Globus pallidus (tissue), 1 donor: ENCODE results near the gene VPS26C.
"Not testable (repeated sequence)": the region's sequence is repeated elsewhere in the genome, so short reads cannot be mapped to it uniquely, and the experiment has no call there.

ENCODE experiments used
- DNase-seq: peaks from one replicate; pipeline ENCODE4 v3.0.0-alpha.2; 2015; ENCODE audit warnings: low spot score

VPS26C gene

DNA sequence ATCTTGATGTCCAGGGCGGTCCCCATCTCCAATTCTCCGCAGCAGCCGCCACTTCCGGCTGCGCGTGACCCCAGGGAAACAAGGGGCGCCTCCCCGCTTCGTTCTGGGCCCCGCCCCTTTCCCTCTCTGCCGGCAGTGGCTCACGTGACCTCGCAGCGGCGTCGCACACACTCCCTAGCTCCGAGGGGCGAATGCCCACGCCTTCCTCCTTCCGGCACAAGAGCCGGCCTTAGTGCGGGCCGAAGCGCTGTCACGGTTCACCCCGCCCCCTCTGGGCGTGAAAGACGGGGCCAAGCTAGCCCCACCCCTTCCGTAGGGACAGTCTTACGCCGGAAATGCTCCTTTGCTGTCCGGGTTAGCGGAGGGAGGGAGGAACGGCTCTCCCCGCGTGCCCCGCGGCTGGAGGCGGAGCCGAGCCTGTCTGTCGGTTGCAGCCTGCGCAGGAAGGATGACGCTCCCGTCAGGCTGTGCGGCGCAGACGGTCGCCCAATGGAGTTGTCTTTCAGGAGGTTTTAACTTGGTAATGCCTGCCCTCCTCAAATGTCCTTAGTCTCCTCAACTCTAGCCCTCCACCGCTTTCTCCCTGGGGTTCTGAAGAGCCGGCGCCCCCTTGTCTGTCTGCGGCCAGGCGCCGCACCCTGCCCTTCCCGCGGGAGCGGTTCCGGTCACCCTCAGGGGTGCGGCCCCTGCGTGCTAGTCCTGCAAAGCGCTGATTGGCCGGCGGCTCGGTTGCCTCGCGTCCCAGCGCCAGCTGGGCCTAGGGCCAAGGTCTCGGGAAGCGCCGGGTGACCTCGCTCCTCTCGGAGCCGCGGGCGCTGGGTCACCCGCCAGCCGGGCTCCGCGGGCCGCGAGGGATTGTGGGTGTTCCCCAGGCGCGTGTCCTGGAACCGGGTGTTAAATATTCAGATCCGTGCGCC, at the start of gene VPS26C:
TSS of gene VPS26C (minus strand) at position 66 of the 917 bp plus-strand sequence. CDS start at position 26, 40 bp downstream.
- DNase-seq, result peak; percentile 99

DNA sequence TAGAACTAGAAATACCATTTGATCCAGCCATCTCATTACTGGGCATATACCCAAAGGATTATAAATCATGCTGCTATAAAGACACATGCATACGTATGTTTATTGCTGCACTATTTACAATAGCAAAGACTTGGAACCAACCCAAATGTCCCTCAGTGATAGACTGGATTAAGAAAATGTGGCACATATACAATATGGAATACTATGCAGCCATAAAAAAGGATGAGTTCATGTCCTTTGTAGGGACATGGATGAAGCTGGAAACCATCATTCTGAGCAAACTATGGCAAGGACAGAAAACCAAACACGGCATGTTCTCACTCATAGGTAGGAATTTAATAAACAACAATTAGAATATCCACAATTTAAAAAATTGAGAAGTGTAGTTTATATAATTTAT, 48.9 kb upstream of the VPS26C start:
- DNase-seq, result not testable (repeated sequence)

DNA sequence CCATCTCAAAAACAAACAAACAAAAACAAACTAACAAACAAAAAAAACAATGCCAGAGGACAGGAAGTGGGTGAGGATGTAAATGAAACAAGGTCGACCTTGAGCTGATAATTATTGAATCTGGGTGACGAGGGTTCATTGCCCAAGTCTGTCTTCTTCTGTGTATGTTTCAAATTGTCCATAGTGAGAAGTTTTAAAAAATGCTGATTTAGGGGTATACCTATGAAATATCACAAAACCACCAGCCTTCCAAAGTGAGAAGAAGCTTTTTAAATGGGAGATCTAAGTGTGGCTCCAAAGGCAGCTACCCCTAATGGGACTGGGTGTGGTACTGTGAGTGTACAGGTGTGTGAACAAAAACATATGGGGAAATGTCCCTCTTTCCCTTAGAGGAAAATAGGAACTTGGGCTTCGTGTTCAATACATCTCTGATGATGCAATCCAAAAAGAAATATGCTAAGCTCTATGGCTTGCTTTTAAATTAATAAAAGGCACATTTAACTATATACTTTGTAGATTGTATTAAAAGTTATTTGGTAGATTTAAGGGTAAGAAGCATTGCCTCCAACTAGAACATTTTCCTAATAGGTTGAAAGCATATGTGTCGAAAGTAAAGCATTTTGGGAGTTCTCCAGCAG, 33.1 kb upstream of the VPS26C start:
- no peak for DNase-seq

DNA sequence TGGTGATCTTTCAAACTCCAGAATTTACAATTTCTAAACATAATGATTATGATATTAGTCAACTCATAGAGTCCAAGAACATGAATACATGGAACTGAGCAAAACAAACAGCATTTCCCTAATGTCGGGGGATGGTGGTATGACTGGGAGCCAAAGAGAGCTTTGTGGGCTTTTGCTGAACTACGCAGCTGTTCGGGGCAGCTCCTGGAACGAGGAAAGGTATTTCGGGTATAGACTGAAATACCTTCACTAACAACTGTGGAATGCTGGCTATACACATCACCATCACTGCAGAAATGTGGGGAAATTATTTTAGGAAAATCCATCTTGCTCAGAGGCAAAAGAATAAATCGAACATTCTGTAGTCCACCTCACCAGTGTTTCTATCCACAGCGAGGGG, 30.2 kb upstream of the VPS26C start:
- no peak for DNase-seq

DNA sequence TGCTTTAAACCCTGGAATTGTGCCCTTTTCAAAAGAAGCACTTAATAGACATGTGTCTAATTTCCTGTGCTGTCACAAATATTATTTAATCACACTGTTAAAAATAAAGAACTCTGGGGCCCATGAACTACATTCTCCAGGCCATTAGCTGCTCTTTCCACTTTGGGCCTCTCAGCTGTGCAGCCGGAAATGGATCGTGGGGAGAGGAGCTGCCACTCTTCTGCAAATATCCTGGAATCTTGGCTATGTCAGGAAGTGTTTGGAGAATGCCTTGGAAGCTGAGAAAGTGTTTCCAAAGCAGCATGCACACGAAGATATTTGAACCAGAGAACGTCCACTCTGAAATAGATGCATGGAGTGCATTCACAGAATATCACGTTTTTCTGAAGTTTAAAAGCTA, 27.5 kb upstream of the VPS26C start:
- DNase-seq, result no peak

DNA sequence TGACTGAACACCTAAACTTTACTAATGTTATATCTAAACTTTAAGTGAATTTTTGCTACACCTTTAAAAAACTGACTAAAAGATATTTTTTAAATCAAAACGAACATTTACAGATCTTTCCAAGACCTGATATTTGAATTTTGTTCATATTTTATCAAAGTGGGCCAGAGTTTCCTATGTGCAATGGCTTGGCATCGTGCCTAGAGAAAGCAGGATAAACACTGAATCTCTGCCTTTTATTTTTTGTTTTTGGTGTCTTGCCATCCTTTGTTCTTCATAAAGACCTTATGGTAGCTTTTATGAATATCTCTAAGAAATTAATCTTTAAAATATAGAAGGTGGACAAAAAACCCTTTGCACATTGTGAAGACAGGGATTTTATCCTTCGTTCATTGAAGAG, 25.8 kb upstream of the VPS26C start:
- DNase-seq, result no peak

DNA sequence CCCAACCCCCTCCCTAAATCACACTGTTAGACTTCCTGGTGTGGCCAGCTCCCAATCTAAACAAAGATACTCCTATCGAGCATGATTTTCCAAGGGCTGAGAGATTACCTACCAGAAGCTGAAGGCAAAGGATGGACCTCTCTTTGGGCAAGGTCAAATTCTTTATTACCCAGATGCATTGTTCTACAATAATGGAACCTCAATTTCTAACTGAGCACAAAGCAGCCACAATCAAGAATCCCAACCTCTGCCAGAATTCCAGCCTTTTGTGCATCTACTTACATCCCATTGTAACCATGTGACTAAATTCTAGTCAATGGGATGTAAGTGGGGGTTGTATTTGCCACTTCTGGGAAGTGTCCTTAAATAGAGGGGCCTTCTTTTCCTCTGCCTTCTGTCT, 24.9 kb upstream of the VPS26C start:
- DNase-seq, result no peak

DNA sequence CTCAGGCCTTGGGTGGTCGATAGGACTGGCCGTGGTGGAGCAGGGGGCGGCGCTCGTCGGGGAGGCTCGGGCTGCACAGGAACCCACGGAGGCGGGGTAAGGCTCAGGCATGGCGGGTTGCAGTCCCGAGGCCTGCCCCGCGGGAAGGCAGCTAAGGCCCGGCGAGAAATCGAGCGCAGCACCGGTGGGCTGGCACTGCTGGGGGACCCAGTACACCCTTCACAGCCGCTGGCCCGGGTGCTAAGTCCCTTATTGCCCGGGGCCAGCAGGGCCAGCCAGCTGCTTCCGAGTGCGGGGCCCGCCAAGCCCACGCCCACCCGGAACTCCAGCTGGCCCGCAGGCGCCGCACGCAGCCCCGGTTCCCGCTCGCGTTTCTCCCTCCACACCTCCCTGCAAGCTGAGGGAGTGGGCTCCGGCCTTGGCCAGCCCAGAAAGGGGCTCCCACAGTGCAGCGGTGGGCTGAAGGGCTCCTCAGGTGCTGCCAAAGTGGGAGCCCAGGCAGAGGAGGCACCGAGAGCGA, 16.1 kb upstream of the VPS26C start:
- not testable (repeated sequence) for DNase-seq

DNA sequence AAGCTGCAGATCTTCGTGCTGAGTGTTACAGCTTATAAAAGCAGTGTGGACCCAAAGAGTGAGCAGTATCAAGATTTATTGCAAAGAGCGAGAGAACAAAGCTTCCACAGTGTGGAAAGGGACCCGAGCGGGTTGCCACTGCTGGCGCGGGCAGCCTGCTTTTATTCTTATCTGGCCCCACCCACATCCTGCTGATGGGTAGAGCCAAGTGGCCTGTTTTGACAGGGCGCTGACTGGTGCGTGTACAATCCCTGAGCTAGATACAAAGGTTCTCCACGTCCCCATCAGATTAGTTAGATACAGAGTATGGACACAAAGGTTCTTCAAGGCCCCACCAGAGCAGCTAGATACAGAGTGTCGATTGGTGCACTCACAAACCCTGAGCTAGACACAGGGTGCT, 15.5 kb upstream of the VPS26C start:
- DNase-seq, result not testable (repeated sequence)

DNA sequence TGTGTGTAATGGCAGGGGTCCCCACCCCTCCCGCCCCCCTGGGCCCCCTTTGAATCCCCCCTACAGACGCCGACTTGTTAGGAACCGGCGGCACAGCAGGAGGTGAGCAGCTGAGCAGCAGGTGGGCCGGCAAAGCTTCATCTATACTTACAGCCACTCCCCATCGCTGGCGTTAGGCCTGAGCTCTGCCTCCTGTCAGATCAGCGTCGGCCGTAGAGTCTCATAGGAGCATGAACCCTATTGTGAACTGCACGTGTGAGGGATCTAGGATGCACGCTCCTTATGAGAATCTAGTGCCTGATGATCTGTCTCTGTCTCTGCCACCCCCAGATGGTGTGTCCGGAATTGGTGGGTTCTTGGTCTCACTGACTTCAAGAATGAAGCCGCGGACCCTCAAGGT, 14.9 kb upstream of the VPS26C start:
- DNase-seq, result no peak

DNA sequence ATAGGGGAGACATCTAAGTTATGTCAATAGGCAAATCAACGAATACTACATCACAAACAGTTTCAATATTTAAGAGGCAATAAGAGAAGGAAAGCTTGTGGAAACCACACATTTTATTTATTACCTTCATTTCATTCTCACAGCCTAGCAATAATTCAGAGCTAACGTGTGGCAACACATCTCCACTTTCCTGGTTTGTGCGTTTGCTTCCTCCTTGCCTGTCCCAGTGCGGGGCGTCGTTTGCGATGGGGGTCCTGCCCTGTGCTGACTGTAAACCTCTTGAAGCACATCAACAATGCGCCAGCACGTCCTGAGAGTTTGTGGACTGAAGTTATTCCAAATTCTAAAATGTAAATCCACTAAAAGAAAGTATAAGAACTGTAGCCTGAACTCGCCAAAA, 14.4 kb upstream of the VPS26C start:
- DNase-seq, result no peak

DNA sequence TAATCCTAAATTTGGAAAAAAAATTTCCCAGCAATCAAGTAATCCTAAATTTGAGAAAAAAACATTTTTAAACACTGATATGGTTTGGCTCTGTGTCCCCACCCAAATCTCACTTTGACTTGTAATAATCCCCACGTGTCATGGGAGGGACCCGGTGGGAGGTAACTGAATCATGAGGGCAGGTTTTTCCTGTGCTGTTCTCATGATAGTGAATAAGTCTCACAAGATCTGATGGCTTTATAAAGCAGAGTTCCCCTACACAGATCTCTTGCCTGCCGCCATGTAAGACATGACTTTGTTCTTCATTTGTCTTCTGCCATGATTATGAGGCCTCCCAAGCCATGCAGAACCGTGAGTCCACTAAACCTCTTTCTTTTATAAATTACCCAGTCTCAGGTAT, 12.1 kb upstream of the VPS26C start:
- DNase-seq, result not testable (repeated sequence)

DNA sequence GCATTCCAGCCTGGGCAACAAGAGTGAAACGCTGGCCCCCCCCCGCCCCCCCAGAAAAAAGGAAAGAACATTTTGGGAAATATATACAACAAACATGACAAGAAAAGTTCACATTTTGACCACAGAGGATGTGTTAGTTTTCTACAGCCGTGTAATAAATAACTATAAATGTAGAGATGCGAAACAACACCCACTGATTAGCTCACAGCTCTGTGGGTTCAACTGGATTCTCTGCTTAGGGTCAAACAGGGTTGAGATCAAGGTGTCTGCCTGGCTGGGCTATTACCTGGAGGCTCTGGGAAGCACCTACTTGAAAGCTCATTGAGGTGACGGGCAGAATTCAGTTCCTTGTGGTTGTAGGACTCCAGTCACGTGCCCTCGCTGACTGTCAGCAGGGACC, 11.1 kb upstream of the VPS26C start:
- no peak for DNase-seq

DNA sequence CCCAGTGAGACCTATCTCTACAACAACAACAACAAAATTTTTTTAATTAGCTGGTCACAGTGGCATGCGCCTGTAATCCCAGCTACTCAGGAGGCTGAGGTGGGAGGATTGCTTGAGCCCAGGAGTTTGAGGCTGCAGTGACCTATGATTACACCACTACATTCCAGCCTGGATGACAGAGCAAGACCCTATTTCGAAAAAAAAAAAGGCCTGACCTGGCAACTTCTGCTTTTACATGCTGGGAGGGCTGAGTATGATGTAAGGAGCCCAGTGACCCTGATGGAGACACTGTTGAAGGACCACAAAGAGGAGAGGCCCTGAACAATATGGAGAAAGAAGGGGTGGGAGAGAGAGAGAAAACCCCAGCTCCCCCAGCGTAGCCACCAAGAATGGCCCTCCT, 9.2 kb upstream of the VPS26C start:
- DNase-seq, result no peak

DNA sequence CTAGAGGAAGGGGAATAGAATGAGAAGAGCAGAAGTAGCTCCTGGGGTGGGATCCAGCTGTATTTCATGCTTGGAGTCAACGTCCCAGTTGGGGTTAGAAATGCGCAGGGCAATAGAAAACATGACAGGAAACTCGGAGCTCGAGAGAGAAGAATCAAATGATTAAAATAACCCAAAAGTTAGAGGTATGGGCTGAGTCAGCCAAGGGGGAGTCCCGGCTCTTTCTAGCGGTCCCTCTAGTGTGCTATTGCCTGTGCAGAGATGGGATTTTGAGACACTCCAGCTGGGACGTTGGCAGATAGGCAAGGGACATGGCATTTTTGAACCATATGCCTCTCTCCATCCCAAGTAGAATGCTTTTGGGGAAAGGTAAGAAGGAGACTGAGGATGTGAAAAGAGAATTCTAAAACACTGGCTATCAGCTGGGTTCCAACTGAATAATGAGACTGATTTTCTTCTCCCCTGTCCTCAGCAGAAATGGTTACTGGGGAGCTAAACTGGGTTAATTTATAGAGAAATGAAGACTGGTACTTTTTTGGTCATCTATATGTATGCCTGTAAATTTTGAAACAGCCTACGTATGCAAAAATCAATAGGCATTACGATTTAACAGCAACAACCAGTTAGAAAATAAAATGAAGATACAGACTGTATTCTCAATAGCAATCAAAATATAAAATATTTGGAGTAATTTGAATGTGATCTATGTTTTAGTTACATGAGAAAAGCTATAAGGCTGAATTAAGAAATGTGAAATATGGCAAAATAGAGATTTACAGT, 7.0 kb upstream of the VPS26C start:
- DNase-seq, result no peak

DNA sequence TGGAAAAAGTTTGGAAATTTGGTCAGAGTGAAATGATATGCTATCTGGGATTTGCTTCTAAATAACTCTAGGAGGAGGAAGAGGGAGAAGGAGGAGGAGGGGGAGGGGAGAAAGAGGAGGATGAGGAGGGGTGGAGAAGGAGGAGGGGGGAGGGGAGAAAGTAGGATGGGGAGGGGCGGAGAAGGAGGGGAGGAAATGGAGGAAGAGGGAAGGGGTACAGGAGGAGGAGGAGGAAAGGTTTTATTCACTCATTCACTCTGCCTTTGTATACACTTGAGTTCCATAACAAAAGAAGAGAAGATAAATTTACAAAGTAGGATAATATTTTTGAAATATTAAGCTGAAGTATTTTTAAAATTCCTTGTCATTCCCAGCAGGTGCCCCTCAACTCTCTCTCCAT, 6.3 kb upstream of the VPS26C start:
- no peak for DNase-seq

DNA sequence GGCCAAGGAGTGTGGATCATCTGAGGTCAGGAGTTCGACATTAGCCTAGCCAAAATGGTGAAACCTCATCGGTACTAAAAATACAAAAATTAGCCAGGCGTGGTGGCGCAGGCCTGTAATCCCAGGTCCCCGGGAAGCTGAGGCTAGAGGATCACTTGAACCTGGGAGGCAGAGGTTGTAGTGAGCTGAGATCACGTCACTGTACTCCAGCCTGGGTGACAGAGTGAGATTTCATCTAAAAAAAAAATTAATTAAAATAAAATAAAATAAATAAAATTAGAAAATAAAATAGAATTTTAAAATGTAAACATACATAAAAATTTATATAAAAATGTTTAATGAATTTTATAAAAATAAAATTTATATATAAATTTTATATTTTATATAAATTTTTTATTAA, 5.8 kb upstream of the VPS26C start:
- DNase-seq, result no peak

DNA sequence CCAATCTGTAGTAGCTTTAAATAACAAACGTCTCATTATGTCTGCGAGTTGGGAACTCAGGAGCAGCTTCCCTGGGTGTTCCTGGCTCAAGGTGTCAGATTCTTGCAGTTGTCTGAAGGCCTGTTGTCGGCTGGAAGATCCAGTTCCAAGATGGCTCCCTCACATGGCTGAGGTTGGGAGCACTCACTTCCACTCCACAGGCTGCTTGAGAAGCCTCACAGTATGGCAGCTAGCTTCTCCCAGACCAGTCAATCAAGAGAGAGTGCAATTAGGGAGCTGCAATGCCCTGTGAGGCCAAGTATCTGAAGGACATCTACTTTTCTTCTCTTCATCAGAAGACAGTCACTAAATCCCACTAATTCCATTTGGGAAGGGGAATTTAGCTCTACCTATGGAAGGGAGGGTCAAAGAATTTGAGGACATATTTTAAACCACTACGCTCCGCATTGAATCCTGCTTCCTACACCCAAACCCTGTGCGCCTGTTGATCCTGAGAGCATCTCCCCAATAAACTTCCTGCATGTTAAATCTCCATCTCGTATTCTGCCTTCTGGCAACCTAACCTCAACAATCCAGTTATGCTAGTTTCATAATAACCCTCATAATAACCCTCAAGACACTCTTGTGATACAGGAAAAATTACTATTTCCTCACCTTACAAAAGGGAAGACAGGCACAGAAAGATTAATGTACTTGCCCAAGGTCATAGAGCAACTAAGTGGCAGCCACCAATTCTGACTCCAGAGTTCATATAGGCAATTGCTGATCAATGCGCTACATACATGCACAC, 3.6 kb upstream of the VPS26C start:
- no peak for DNase-seq

DNA sequence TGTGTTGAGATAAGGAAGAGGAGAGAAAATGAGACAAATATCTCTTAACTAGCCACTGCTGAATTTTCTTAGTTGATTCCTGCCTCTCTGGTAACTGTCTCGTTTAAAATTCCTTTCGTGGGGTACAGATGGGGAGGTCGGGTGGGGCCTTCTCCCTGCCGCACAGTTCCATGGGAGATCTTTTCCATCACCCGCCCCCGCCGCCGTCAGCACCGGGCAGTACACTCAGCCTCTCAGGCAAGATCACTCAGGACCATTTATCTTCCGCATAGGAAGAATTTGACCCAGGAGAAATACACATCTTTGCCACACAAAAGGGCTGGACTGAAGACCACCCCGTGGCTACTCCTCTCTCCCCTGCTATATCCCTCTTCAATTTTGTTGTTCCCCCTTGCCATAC, 2.3 kb upstream of the VPS26C start:
- DNase-seq, result no peak

DNA sequence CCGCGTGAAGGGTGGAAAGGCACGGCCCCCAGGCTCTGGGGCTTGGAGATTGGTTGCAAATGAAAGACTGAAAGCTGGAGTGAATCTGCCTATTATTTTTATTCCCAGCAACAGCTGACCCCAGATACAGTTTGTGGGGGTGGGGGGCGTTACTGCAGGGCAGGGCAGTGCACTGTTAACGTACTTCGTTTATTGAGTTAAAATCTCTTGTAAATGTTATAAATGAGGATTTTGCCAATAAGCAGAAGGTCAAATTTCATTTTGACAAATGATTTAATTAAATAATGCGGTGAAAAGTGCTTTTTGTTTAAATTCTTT, 1.0 kb upstream of the VPS26C start:
- no peak for DNase-seq

DNA sequence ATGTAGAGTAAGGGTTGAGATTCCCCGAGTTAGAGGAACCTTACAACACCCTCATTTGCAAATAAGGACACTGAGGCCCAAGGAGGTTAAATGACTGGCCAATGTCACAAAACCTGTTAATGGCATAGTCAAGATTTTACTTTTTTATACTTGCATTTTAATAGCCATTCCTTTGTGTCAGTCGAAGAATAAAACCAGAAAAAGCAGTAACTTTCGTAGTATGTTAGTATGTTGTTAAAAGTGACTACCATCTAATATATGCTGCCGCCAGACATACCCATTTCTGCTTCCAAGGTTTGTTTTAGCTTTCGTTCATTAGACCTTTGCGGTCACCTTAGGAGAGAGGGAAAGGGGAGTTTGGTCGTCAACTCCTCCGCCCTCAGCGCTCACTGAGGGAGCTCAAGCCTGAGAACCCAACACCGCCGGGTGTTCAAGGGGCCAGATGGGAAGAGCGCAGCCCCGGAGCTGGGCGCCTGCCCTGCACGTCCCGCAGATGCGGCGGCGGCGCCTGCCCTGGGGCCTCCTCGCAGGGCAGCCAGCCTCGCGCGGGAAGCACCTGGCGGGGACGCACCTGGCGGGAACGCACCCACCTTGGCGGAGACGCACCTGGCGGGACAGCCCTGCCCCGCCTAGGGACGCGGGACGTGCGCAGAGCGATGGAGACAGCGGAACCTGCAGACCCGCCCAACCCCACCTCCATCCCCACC, 466 bp downstream of the VPS26C start:
- DNase-seq, result peak; percentile 48
